Mucosa of gallbladder (tissue), 1 donor: ENCODE measurements around the gene IGFBP1. TPM values are rescaled to one million over a fixed set of nuclear protein-coding genes. Genes with fewer than 3 reads are reported as not detected.
"Not testable (repeated sequence)": the region's sequence is repeated elsewhere in the genome, so short reads cannot be mapped to it uniquely, and the experiment has no call there.

Source experiments
- DNase-seq: peaks from one replicate; pipeline ENCODE4 v3.0.0-alpha.2; 2020; ENCODE audit warnings: low spot score
- total RNA-seq: library from RNA; stranded (reverse); gene quantifications from one replicate; pipeline ENCODE4 v1.2.1, GENCODE V29; 2021
- donor health status: DM: no; HTN: no; CAD: no.

IGFBP1 gene
- 0.20 TPM for total RNA-seq

DNA sequence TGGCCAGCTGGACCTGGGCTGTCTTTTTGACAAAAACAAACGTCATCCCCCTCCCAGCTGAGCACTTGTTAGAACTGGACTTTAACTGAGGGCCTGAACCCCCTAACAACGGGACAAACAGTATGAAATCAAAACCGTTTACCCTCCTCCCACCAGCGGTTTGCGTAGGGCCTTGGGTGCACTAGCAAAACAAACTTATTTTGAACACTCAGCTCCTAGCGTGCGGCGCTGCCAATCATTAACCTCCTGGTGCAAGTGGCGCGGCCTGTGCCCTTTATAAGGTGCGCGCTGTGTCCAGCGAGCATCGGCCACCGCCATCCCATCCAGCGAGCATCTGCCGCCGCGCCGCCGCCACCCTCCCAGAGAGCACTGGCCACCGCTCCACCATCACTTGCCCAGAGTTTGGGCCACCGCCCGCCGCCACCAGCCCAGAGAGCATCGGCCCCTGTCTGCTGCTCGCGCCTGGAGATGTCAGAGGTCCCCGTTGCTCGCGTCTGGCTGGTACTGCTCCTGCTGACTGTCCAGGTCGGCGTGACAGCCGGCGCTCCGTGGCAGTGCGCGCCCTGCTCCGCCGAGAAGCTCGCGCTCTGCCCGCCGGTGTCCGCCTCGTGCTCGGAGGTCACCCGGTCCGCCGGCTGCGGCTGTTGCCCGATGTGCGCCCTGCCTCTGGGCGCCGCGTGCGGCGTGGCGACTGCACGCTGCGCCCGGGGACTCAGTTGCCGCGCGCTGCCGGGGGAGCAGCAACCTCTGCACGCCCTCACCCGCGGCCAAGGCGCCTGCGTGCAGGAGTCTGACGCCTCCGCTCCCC lies at the start of gene IGFBP1:
Gene IGFBP1 (plus strand): TSS at position 304 of the 808 bp plus-strand sequence. CDS start 165 bp downstream, at position 469.
- DNase-seq, result no peak

DNA sequence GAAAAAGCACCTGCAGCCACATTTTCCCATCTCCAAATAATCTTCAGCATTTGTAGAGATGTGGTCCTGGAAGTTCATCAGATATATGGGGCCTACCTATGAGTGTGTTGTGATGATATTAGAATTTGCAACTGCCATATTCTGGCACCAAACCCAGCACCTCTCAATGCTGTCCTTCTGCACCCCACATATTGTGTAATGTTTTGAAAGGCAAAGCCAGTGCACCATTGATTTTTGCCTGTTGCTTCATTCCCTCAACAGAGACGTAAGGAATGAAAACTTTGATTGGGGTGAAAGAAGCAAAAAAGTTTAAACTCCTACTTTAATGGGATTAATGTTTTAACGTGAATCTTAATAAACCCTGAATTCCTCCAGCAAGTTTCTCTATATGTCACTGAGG lies 49.4 kb upstream of the IGFBP1 start:
- DNase-seq, result not testable (repeated sequence)

- DNase-seq, result not testable (repeated sequence)
Measured at GRCh38 chr7:45841926-45842717, 46.2 kb upstream of the IGFBP1 start.

- not testable (repeated sequence) for DNase-seq
Measured at GRCh38 chr7:45846536-45846935, 41.8 kb upstream of the IGFBP1 start.

GRCh38 chr7:45848734-45849133 lies 39.6 kb upstream of the IGFBP1 start:
- not testable (repeated sequence) for DNase-seq

- DNase-seq, result not testable (repeated sequence)
Measured at GRCh38 chr7:45852984-45853383, 35.3 kb upstream of the IGFBP1 start.

GRCh38 chr7:45853491-45853890 lies 34.8 kb upstream of the IGFBP1 start:
- DNase-seq, result not testable (repeated sequence)

DNA sequence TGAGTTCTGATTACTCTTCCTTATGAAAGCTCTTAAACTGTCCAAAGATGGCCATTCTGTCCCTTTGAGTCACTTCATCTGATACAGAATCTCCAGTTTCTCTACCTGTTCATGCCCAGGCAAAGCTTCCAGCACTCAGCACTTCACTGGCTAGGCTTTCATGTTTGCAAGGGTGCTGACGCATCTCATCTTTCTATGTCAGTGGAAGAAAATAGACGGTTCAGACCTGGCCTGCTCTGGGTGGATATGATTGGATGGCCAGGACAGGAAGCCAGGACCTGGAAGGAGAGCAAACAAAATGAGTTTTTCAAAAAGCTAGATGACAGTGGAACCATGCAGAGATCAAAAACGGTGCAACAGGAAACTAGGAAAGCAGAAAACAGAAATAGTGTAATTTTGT lies 32.6 kb upstream of the IGFBP1 start:
- DNase-seq, result not testable (repeated sequence)

DNA sequence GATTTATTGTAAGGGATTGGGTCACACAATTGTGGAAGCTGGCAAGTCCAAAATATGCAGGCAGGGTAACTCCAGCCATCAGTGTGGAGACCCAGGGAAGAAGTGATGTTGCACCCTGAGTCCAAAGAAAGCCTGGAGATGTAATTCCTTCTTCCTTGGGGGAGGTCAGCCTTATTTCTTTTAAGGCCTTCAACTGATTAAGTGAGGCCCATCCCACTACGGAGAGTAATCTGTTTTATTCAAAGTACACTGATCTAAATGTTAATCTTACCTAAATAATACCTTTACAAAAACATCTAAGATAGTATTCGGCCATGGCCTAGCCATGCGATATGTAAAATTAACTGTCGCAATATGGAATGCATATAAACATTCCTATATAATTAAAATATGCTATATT lies 31.4 kb upstream of the IGFBP1 start:
- not testable (repeated sequence) for DNase-seq

GRCh38 chr7:45863715-45864114 lies 24.6 kb upstream of the IGFBP1 start:
- DNase-seq, result no peak

GRCh38 chr7:45865594-45866410 lies 22.5 kb upstream of the IGFBP1 start:
- no peak for DNase-seq

- no peak for DNase-seq
Measured at GRCh38 chr7:45867471-45867870, 20.8 kb upstream of the IGFBP1 start.

DNA sequence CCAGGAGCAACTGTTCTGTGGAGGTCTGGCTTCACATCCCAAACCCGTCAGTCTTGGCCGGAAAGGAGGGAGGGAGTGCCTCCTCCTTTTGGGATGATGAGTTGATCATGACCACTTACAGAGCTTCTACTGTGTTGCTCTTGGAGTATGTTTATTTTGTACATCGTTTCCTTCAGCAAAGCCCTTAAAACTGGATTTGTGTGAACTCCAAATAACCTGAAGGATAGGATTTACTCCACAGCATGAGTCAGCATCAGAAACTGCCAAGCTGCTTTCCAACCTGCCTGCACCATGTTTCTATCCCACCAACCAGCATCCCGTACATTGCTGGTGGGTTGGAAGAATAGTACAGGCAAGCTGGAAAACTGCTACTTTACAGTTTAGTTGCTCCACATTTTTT lies 18.9 kb upstream of the IGFBP1 start:
- no peak for DNase-seq

DNA sequence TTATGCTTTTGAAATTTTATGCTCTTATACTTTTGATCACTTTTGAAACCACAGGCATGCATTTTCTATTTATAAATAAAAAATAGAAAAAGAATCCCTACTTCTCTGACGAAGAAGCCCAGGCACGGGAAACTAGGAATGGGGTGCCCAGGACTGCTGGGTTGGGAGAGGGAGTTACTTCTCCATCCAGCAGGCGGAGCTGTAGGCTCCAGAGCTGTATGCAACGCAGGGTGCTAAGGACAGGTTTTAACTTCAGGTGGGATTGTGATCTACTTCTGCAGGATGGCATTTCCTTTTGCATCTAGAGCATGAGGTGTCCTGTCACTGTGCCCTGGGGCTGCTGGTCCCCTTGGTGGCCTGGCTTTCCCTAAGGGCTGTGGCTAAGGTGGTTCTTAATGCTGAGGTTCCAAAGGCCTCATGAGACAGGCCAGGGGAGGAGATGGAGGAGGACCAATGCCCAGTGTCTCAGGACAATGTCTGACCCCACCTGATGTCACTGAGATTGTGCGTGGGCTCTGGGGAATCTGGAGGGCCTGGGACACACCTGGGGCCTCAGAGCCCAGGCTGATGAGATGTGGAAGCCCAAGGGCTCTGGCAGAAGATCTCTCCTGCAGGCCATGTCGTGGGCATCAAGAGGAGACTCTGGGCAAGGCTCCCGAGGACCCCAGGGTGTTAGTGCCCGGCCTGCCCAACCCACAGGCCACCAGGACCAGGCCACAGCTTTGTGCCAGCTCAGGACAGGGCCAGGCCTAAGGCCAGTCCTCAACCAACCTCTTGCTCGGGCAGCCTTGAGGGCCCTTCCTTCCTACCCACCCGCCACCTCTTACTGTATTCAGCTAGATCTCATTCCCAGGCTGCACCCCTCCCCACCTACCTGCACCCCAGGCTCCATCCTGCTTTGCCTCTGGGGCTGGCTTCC lies 15.9 kb upstream of the IGFBP1 start:
- DNase-seq, result no peak

GRCh38 chr7:45873035-45873354 lies 15.3 kb upstream of the IGFBP1 start, which contains the start of gene CCDC201:
Gene CCDC201 (minus strand): TSS chr7:45873082. CDS start chr7:45873007, 75 bp downstream.
- DNase-seq, result no peak

DNA sequence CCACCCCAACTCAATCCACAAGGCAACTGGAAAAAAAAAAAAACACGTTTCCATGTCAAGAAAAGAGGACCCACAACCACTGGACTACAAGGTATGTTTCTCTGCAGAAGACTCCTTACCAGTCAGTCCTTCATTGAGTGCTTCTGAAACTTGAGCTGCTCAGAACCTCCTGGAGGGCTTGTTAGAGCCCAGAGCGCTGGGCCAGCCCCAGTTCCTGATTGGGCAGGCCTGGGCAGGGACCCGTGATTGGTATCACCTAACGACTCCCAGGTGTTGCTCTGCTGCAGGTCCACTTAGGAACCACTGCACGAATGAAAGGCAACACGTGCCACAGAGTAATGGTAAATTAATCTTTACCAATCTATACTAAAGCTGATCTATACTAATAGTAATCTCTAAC lies 14.9 kb upstream of the IGFBP1 start:
- DNase-seq, result no peak

GRCh38 chr7:45874408-45875131 lies 13.7 kb upstream of the IGFBP1 start:
- no peak for DNase-seq

GRCh38 chr7:45876519-45876918 lies 11.8 kb upstream of the IGFBP1 start:
- DNase-seq, result no peak

DNA sequence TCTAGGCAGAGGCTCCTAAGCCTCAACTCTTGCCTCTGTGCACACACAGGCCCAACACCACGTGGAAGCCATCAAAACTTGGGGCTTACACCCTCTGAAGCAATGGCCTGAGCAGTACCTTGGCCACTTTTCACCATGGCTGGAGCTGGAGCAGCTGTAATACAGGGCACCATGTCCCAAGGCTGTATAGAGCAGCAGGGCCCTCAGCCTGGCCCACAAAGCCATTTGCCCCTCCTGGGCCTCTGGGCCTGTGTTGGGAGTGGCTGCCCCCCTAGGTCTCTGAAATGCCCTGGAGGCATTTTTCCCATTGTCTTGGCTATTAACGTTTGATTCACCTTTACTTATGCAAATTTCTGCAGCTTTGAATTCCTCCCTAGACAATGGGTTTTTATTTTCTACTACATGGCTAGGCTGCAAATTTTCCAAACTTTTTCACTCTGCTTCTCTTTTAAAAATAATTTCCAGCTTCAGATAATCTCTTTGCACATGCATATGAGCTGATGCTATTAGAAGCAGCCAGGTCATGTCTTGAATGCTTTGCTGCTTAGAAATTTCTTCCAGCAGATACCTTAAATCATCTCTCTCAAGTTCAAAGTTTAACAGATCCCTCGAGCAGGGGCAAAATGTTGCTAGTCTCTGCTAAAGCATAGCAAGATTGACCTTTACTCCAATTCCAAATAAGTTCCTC lies 9.7 kb upstream of the IGFBP1 start:
- no peak for DNase-seq

GRCh38 chr7:45880433-45880860 lies 7.8 kb upstream of the IGFBP1 start:
- DNase-seq, result no peak
